Measurements from ENCODE around the gene CFHR3.
A peak's percentile ranks its signal among the peaks of the same experiment; 100 is the strongest.
"Not testable (repeated sequence)": the region's sequence is repeated elsewhere in the genome, so short reads cannot be mapped to it uniquely, and the experiment has no call there.

The CFHR3 gene

DNA sequence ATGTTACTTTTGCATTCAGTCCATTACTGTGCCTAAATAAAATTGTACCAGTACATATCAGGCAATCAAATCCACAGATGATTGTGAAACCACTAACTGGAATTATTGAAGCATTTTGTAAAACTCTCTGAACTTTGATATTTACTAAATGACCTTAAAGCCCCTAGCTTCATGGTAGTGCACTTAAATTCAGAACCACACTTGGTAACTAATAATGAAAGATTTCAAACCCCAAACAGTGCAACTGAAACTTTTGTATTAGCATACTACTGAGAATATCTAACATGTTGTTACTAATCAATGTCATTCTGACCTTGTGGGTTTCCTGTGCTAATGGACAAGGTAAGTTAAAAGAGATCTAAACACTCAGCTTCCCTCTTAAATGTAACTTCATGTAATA lies at the start of gene CFHR3:
Gene CFHR3, plus strand, starts transcription at position 238 of the 400 bp plus-strand sequence. Its CDS starts 47 bp downstream, at position 285.
- no peaks in the 10 kb centered on the region for H3K36me3 ChIP-seq (ENCODE audit: control insufficient read depth in 1 of 2, insufficient read depth in 2 of 2, low read length in 2 of 2)
- no peaks in the 10 kb centered on the region for H3K4me1 ChIP-seq (ENCODE audit: control insufficient read depth in 1 of 2, insufficient read depth in 2 of 2, low read length in 2 of 2)
- H3K27ac ChIP-seq (ENCODE audit: low read length), result no peak within 1 kb of the TSS
- no peaks in the 10 kb centered on the region for H3K27me3 ChIP-seq (ENCODE audit: low read depth, low read length)
- no peaks in the 10 kb centered on the region for H3K9me3 ChIP-seq (ENCODE audit: control insufficient read depth in 1 of 2, low read length in 2 of 2)
- H3K4me3 ChIP-seq (ENCODE audit: low read depth in 1 of 2, low read length in 2 of 2), result no peak within 1 kb of the TSS

DNA sequence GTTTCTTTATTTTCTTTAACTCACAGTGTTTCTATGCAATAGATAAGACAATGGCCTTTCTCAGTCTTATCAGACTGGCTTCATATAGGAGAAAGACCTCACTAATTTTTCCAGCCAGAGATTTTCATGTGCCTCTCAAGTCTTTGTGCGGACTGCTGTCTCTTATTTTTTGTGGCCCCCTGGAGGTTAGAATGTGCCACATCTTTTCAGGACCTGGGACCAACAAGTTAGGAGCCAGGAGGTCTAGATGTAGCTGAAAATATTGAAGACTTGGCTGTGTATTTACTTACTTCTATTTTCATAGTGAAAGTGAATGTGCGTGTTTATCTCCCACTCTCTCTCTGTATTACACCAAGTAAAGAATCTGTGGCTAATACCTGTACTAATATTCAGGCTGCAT lies 42.1 kb upstream of the CFHR3 start:
- Histone ChIP-seq H3K36me3 (ENCODE audit: control insufficient read depth in 1 of 2, insufficient read depth in 2 of 2, low read length in 2 of 2) (no peaks in the 10 kb centered on the region), H3K9me3 (ENCODE audit: control insufficient read depth in 1 of 2, low read length in 2 of 2) (no peaks in the 10 kb centered on the region), H3K27ac (ENCODE audit: low read length) (no peak overlapping the region)

DNA sequence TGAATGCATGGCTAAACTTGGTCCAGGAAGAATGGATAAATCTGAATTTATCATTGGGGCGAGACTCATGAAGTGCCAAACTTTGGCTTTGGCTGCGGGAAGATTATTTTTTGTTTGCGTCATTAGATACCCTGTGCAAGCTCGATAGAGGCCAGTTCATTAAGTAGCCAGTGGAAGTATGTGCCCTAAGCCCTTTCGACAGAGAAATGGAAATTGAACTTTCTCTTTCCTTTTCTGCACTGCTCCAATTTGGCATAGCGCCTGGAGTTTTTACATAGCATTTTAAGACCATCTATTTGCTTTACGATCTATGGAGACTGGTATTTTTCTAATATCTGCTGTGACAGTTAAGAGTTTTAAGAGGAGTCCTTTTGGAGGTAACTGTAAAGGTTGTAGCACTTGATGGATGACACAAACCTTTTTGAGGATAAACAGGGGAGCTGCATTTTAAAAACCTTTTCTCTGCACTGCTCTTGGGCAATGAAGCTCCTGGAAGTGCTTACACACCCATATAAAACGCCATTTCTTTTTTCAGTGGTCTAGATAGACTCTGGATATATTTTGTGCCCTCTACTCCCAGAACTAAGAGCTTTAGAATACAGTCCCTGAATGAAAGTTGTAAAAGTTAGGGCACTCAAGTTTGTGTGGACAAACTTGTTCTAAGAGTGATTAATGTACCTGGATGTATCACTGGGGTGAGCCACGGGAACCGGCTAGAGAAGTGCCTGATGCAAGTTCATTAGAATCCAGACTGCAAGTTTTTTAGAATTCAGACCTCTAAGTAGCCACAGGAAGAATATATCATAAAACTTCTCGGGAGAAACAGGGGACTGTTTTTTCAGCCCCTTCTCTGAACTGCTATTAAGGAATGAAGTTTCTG lies 41.3 kb upstream of the CFHR3 start:
- no peaks in the 10 kb centered on the region for H3K36me3 ChIP-seq (ENCODE audit: control insufficient read depth in 1 of 2, insufficient read depth in 2 of 2, low read length in 2 of 2)
- H3K27me3 ChIP-seq (ENCODE audit: low read depth, low read length), result no peaks in the 10 kb centered on the region
- peaks cover 0 to under 1% of the 10 kb centered on the region in 2 donors for H3K9me3 ChIP-seq (ENCODE audit: control insufficient read depth in 1 of 2, low read length in 2 of 2)
- H3K27ac ChIP-seq (ENCODE audit: low read length), result no peak overlapping the region
- H3K4me1 ChIP-seq (ENCODE audit: control insufficient read depth in 1 of 2, insufficient read depth in 2 of 2, low read length in 2 of 2), result no peaks in the 10 kb centered on the region
- H3K4me3 ChIP-seq (ENCODE audit: low read depth in 1 of 2, low read length in 2 of 2), result peak overlapping the region; percentile 7 to 13

More for the DNA sequence above, 42.1 kb upstream of the CFHR3 start:
- Histone ChIP-seq H3K4me1 (ENCODE audit: control insufficient read depth in 1 of 2, insufficient read depth in 2 of 2, low read length in 2 of 2) (no peaks in the 10 kb centered on the region), H3K4me3 (ENCODE audit: low read depth in 1 of 2, low read length in 2 of 2) (peak overlapping the region in 1 of 2 donors; percentile 13), H3K27me3 (ENCODE audit: low read depth, low read length) (no peaks in the 10 kb centered on the region)

DNA sequence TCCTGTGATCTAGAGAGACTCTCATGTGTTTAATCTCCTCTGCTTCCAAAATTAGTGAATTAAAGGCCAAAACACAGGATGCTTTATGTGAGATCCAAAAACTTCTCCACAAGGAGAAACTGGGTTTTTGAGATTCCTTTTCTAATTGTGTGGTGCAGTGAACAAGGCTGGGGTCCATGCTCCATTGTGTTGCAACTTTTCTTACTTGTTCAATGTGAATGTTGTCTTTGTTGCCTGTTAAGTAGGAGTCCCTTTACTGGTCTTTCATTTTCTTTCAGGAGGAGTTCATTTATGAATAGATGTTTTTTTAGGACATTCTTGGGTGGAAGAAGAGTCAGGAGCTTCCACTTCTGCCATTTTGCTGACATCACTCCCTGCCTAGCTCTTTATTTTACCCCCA lies 40.6 kb upstream of the CFHR3 start:
- no peak overlapping the region for H3K27ac ChIP-seq (ENCODE audit: low read length)
- H3K27me3 ChIP-seq (ENCODE audit: low read depth, low read length), result no peaks in the 10 kb centered on the region

DNA sequence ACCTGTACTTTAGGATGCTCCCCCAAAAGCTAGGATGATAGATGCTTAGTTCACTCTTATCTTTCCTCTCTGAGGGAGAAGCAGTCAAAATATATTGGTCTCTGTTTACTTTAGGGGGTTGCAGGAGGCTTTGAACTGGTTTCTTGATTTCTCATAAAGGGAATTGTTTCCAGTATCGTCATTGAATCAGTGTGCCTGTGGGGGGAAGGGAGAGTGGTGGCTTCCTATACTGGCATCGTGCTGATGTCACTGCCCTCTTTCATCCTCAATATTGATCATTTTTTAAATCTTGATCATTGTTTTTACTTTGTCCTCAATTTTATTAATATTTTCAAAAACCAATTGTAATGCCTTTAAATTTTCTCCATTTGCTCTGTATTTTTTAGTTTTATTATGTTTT lies 40.2 kb upstream of the CFHR3 start:
- Histone ChIP-seq H3K36me3 (ENCODE audit: control insufficient read depth in 1 of 2, insufficient read depth in 2 of 2, low read length in 2 of 2) (peaks cover 0 to 4% of the 10 kb centered on the region in 2 donors), H3K9me3 (ENCODE audit: control insufficient read depth in 1 of 2, low read length in 2 of 2) (peaks cover 3 to 4% of the 10 kb centered on the region in 2 donors), H3K4me3 (ENCODE audit: low read depth in 1 of 2, low read length in 2 of 2) (no peak overlapping the region), H3K27ac (ENCODE audit: low read length) (no peak overlapping the region), H3K4me1 (ENCODE audit: control insufficient read depth in 1 of 2, insufficient read depth in 2 of 2, low read length in 2 of 2) (no peaks in the 10 kb centered on the region), H3K27me3 (ENCODE audit: low read depth, low read length) (no peaks in the 10 kb centered on the region)

More for the DNA sequence above, 40.6 kb upstream of the CFHR3 start:
- Histone ChIP-seq H3K4me3 (ENCODE audit: low read depth in 1 of 2, low read length in 2 of 2) (no peak overlapping the region), H3K9me3 (ENCODE audit: control insufficient read depth in 1 of 2, low read length in 2 of 2) (peaks cover 3 to 4% of the 10 kb centered on the region in 2 donors), H3K4me1 (ENCODE audit: control insufficient read depth in 1 of 2, insufficient read depth in 2 of 2, low read length in 2 of 2) (no peaks in the 10 kb centered on the region), H3K36me3 (ENCODE audit: control insufficient read depth in 1 of 2, insufficient read depth in 2 of 2, low read length in 2 of 2) (no peaks in the 10 kb centered on the region)

DNA sequence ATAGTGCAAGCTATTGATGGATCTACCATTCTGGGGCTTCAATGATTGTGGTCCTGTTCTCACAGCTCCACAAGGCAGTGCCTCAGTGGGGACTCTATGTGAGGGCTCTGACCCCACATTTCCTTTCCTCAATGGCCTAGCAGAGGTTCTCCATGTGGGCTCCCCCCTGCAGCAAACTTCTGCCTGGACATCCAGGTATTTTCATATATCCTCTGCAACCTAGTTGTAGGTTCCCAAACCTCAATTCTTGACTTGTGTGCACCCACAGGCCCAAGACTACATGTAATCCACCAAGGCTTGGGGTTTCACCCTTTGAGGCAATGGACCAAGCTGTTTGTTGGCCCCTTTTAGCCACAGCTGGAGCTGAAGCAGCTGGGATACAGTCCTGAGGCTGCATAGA lies 35.9 kb upstream of the CFHR3 start:
- H3K4me1 ChIP-seq (ENCODE audit: control insufficient read depth in 1 of 2, insufficient read depth in 2 of 2, low read length in 2 of 2), result no peaks in the 10 kb centered on the region
- peaks cover 3 to 4% of the 10 kb centered on the region in 2 donors for H3K9me3 ChIP-seq (ENCODE audit: control insufficient read depth in 1 of 2, low read length in 2 of 2)
- no peaks in the 10 kb centered on the region for H3K27me3 ChIP-seq (ENCODE audit: low read depth, low read length)
- no peak overlapping the region for H3K4me3 ChIP-seq (ENCODE audit: low read depth in 1 of 2, low read length in 2 of 2)
- H3K36me3 ChIP-seq (ENCODE audit: control insufficient read depth in 1 of 2, insufficient read depth in 2 of 2, low read length in 2 of 2), result peaks cover 0 to 9% of the 10 kb centered on the region in 2 donors
- H3K27ac ChIP-seq (ENCODE audit: low read length), result no peak overlapping the region

DNA sequence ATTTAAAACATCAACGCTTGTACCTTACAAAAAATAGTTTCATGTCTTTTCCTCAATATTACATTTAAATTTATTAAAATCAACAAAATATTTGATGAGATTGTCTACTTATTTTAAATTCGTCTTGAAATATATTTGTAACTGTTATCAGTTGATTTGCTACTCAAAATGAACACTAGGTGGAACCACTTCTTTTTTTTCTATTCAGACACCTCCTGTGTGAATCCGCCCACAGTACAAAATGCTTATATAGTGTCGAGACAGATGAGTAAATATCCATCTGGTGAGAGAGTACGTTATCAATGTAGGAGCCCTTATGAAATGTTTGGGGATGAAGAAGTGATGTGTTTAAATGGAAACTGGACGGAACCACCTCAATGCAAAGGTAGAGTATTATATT lies 31.4 kb upstream of the CFHR3 start:
- H3K27ac ChIP-seq (ENCODE audit: low read length); H3K4me1 ChIP-seq (ENCODE audit: control insufficient read depth in 1 of 2, insufficient read depth in 2 of 2, low read length in 2 of 2); H3K36me3 ChIP-seq (ENCODE audit: control insufficient read depth in 1 of 2, insufficient read depth in 2 of 2, low read length in 2 of 2): not testable (repeated sequence)

DNA sequence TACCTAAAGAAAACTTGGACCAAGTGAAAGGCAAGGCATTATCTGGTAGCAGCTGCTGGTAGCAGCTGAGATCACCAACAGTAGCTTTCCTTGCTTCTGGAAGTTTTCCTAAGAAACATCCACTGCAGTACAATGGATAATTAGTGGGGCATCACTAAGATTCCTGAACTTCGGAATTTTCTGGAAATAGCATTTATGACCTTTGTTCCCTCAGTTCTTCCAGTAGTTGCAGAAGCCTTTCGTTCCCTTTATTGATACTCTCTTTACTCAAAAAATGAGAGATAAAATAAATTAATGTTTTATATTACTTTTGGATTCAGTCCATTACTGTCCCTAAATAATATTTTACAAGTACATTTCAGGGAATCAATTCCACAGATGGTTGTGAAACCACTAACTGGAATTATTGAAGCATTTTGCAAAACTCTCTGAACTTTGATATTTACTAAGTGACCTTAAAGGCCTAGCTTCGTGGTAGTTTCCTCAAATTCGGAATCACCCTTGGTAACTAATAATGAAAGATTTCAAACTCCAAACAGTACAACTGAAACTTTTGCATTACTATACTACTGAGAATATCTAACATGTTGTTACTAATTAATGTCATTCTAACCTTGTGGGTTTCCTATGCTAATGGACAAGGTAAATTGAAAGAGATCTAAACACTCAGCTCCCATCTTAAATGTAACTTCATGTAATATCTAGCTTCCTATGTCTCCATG lies 9.5 kb upstream of the CFHR3 start:
- not testable (repeated sequence) for H3K9me3 ChIP-seq (ENCODE audit: control insufficient read depth in 1 of 2, low read length in 2 of 2); H3K27ac ChIP-seq (ENCODE audit: low read length); H3K27me3 ChIP-seq (ENCODE audit: low read depth, low read length); H3K4me3 ChIP-seq (ENCODE audit: low read depth in 1 of 2, low read length in 2 of 2); H3K4me1 ChIP-seq (ENCODE audit: control insufficient read depth in 1 of 2, insufficient read depth in 2 of 2, low read length in 2 of 2); H3K36me3 ChIP-seq (ENCODE audit: control insufficient read depth in 1 of 2, insufficient read depth in 2 of 2, low read length in 2 of 2)

More for the DNA sequence above, 31.4 kb upstream of the CFHR3 start:
- not testable (repeated sequence) for H3K4me3 ChIP-seq (ENCODE audit: low read depth in 1 of 2, low read length in 2 of 2); H3K9me3 ChIP-seq (ENCODE audit: control insufficient read depth in 1 of 2, low read length in 2 of 2); H3K27me3 ChIP-seq (ENCODE audit: low read depth, low read length)

DNA sequence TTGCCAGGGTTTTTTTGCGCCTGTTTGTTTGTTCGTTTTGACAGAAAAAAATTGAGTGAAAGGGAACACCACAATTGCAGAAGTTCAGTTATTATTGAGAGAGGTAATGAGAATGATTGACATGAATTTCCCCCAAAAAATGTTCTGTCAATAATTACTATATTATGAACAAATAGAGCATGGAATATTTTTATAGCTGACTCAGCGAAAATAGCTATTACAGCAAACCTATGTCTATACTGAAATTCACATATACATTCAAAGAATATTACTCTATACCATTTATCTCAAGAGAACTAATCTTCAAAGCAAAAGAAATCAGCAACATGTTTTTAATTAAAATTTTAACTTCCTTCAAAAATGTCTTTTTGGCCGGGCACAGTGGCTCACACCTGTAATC lies 4.8 kb upstream of the CFHR3 start:
- not testable (repeated sequence) for H3K27me3 ChIP-seq (ENCODE audit: low read depth, low read length); H3K36me3 ChIP-seq (ENCODE audit: control insufficient read depth in 1 of 2, insufficient read depth in 2 of 2, low read length in 2 of 2); H3K4me1 ChIP-seq (ENCODE audit: control insufficient read depth in 1 of 2, insufficient read depth in 2 of 2, low read length in 2 of 2); H3K4me3 ChIP-seq (ENCODE audit: low read depth in 1 of 2, low read length in 2 of 2); H3K9me3 ChIP-seq (ENCODE audit: control insufficient read depth in 1 of 2, low read length in 2 of 2); H3K27ac ChIP-seq (ENCODE audit: low read length)

DNA sequence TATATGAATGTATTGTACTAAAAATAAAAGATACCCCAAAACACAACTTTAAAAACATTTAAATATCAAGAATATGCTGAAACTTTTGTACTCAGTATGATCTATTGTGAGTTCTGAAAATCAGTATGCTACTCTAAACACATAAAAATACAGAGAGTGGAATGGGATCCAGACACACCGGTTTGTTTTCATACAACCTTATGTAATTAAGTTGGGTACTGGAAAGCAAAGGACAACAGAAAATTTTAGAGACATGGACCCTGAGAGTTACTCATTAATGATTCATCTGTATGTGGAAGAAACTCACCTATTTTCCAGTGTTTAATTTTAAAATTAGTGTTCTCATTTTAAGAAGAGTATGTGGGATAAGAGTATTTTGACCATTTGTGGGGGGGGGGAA lies 927 bp upstream of the CFHR3 start:
- H3K27me3 ChIP-seq (ENCODE audit: low read depth, low read length), result no peaks in the 10 kb centered on the region

DNA sequence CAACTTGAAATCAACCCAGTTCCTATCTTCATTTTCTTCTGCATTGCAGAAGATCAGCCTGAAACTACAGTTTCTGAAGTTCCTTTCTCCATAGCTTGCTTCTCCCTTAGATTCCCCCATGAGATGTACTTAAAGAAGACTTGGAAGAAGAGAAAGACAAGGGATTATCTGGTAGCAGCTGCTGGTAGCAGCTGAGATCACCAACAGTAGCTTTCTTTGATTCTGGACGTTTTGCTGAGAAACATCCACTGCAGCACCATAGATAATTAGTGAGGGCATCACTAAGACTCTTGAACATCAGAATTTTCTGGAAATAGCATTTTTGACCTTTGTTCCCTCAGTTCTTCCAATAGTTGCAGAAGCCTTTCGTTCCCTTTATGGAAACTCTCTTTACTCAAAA lies 465 bp upstream of the CFHR3 start:
- Histone ChIP-seq H3K4me3 (ENCODE audit: low read depth in 1 of 2, low read length in 2 of 2) (no peak overlapping the region), H3K27me3 (ENCODE audit: low read depth, low read length) (no peaks in the 10 kb centered on the region), H3K9me3 (ENCODE audit: control insufficient read depth in 1 of 2, low read length in 2 of 2) (no peaks in the 10 kb centered on the region), H3K4me1 (ENCODE audit: control insufficient read depth in 1 of 2, insufficient read depth in 2 of 2, low read length in 2 of 2) (no peaks in the 10 kb centered on the region), H3K27ac (ENCODE audit: low read length) (no peak overlapping the region), H3K36me3 (ENCODE audit: control insufficient read depth in 1 of 2, insufficient read depth in 2 of 2, low read length in 2 of 2) (no peaks in the 10 kb centered on the region)

More for the DNA sequence above, 927 bp upstream of the CFHR3 start:
- Histone ChIP-seq H3K36me3 (ENCODE audit: control insufficient read depth in 1 of 2, insufficient read depth in 2 of 2, low read length in 2 of 2) (no peaks in the 10 kb centered on the region), H3K9me3 (ENCODE audit: control insufficient read depth in 1 of 2, low read length in 2 of 2) (no peaks in the 10 kb centered on the region), H3K4me1 (ENCODE audit: control insufficient read depth in 1 of 2, insufficient read depth in 2 of 2, low read length in 2 of 2) (no peaks in the 10 kb centered on the region), H3K27ac (ENCODE audit: low read length) (no peak overlapping the region), H3K4me3 (ENCODE audit: low read depth in 1 of 2, low read length in 2 of 2) (no peak overlapping the region)

Measured in muscle layer of duodenum (tissue), 2 donors.